ENCODE measurements around the gene MIS18BP1. TPM values are rescaled to one million over a fixed set of nuclear protein-coding genes. Genes with fewer than 3 reads are reported as not detected.

The MIS18BP1 gene
- total RNA-seq, 1 donor from 2014 or later = 81.2 TPM

Other genes starting within 250 kb of the MIS18BP1 start
- gene PRPF39, start 169.1 kb downstream of the MIS18BP1 start, total RNA-seq = 40.8 and 43.0 TPM in 2 replicates
- 66.7 and 67.0 TPM in 2 replicates for gene FKBP3, start 118.7 kb downstream of the MIS18BP1 start, total RNA-seq
- 17.1 and 17.4 TPM in 2 replicates for gene FANCM, start 117.3 kb downstream of the MIS18BP1 start, total RNA-seq

All from T-helper 2 cell treated with Interferon-gamma antibody and Interleukin-4, amounts not matched to agents 100 ng/mL and 5 ng/mL, for 36 hours (primary cell).